Lung (tissue), 12 donors: ENCODE data around the gene CNTNAP2. TPM values are rescaled to one million over a fixed set of nuclear protein-coding genes. Genes with fewer than 3 reads are reported as not detected.
A peak's percentile ranks its signal among the peaks of the same experiment; 100 is the strongest.

Source experiments
- ATAC-seq: fragments of 200-7000 bp; cut with Tn5 transposase; one replicate; pipeline ENCODE4 v1.9.1; 2020; ENCODE audit warnings: moderate number of reproducible peaks; ENCODE audit not compliant: insufficient read depth, low FRiP score
- DNase-seq, 3 donors: peaks; one replicate each; pipeline ENCODE4 v3.0.0-alpha.2; 2013 to 2017
- H3K27ac ChIP-seq, 2 donors: one replicate each; pipeline ENCODE4 v1.5.1; 2013; ENCODE audit warnings: mild to moderate bottlenecking in 2 of 2, moderate library complexity in 2 of 2, control low read depth in 1 of 2, inconsistent platforms in 1 of 2, low read depth in 1 of 2, low read length in 1 of 2
- H3K27me3 ChIP-seq, 3 donors: one replicate each; pipeline ENCODE4 v1.5.1; 2013; ENCODE audit warnings: low read length in 2 of 3; ENCODE audit not compliant: control insufficient read depth in 3 of 3, insufficient read depth in 3 of 3
- H3K36me3 ChIP-seq, 4 donors: one replicate each; pipeline ENCODE4 v1.5.1; 2013; ENCODE audit warnings: low read length in 4 of 4, mild to moderate bottlenecking in 1 of 4, moderate library complexity in 1 of 4; ENCODE audit not compliant: control insufficient read depth in 4 of 4, insufficient read depth in 4 of 4
- H3K4me1 ChIP-seq, 5 donors: one replicate each; pipeline ENCODE4 v1.5.1; 2013; ENCODE audit warnings: low read length in 5 of 5, mild to moderate bottlenecking in 2 of 5, moderate library complexity in 1 of 5; ENCODE audit not compliant: control insufficient read depth in 5 of 5, insufficient read depth in 5 of 5
- H3K4me3 ChIP-seq: one replicate; pipeline ENCODE4 v1.5.1; 2013; ENCODE audit warnings: mild to moderate bottlenecking, control low read depth, moderate library complexity
- H3K9ac ChIP-seq, 2 donors: one replicate each; pipeline ENCODE4 v1.5.1; 2013; ENCODE audit warnings: low read length in 2 of 2, control low read depth in 1 of 2; ENCODE audit not compliant: insufficient read depth in 1 of 2
- H3K9me3 ChIP-seq, 4 donors: one replicate each; pipeline ENCODE4 v1.5.1; 2013; ENCODE audit warnings: low read length in 3 of 4, mild to moderate bottlenecking in 1 of 4, moderate library complexity in 1 of 4; ENCODE audit not compliant: control insufficient read depth in 4 of 4, insufficient read depth in 3 of 4
- CTCF ChIP-seq: IDR thresholded peaks from 2 replicates; pipeline ENCODE4 v1.5.1; 2012; ENCODE audit warnings: mild to moderate bottlenecking; ENCODE audit errors: control extremely low read depth, extremely low read depth
- WGBS, 2 donors: extraction: QIAGEN DNeasy Blood & Tissue Kit; methylation state at CpG; one replicate each; pipeline ENCODE4 v1.1.7; 2013; 5-methylcytosine and 5-hydroxymethylcytosine counted together
- polyA plus RNA-seq, 2 donors: library from polyadenylated mRNA; stranded (reverse); fragments of 200-250 nt; gene quantifications; one replicate each; pipeline ENCODE4 v1.2.1, GENCODE V29; 2013
- total RNA-seq, 2 donors: library from RNA; depleted of rRNA in 1 of 2; stranded (reverse); fragments of >200 nt in 1 of 2; gene quantifications; one replicate each; pipeline ENCODE4 v1.2.1, GENCODE V29; 2014 to 2021
- donor health status: control.
- donor health status: control.
- donor health status: Bipolar disorder and iron deficiency.
- donor health status: healthy.
- donor health status: DM: yes; HTN: yes; CAD: no.

CNTNAP2 gene
- total and polyA plus RNA-seq, 4 donors: 0.18 to 45.3 (median 0.52) TPM

- DNase-seq (no peak), ATAC-seq (no peak)
- Histone ChIP-seq H3K9me3 (no peaks in the 10 kb centered on the region), H3K9ac (no peak overlapping the region), H3K36me3 (no peaks in the 10 kb centered on the region), H3K4me1 (peaks cover 0 to 1% (median 0%) of the 10 kb centered on the region in 5 donors), H3K27ac (no peak overlapping the region), H3K4me3 (no peak overlapping the region), H3K27me3 (peaks cover 0 to 5% (median 5%) of the 10 kb centered on the region in 3 donors)
- 79 to 87% methylated on average over 4 of the region's 4 CpGs for WGBS, 2 donors
- TF ChIP-seq CTCF: no peak
Measured at GRCh38 chr7:148391591-148391990, 2275.0 kb downstream of the CNTNAP2 start.

DNA sequence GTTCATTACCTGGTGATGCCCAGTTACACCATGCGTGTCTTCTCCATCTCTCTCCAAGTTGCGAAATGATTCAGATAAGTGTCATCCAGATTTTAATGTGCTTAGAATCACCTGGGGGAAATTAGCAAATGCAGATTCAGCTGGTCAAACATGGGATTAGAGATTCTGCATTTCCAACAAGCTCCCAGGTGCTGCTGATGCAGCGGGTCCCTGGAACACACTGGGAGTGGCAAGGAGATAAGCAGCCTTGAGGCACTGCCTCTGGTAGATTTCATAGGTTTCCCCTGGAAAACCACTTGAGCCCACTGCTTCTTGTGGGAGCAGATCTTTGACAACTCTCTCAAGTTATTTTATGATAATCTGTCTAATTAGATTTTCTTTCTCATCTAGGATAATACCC lies 2278.0 kb downstream of the CNTNAP2 start:
- WGBS, 2 donors: 87 to 96% methylated on average over 3 of the region's 3 CpGs
- H3K27me3 ChIP-seq: peaks cover 0 to 7% (median 5%) of the 10 kb centered on the region in 3 donors
- H3K9ac ChIP-seq: no peak overlapping the region
- DNase-seq: no peak
- ATAC-seq: no peak
- peaks cover 0 to 1% (median 0%) of the 10 kb centered on the region in 5 donors for H3K4me1 ChIP-seq
- H3K27ac ChIP-seq: no peak overlapping the region
- no peak overlapping the region for H3K4me3 ChIP-seq
- no peaks in the 10 kb centered on the region for H3K9me3 ChIP-seq
- no peak for TF ChIP-seq CTCF
- no peaks in the 10 kb centered on the region for H3K36me3 ChIP-seq

GRCh38 chr7:148395352-148395811 lies 2278.8 kb downstream of the CNTNAP2 start:
- Histone ChIP-seq H3K27ac (no peak overlapping the region), H3K36me3 (no peaks in the 10 kb centered on the region), H3K27me3 (peaks cover 0 to 7% (median 5%) of the 10 kb centered on the region in 3 donors), H3K4me3 (no peak overlapping the region), H3K9ac (no peak overlapping the region), H3K9me3 (no peaks in the 10 kb centered on the region), H3K4me1 (peaks cover 0 to 1% (median 0%) of the 10 kb centered on the region in 5 donors)
- WGBS, 2 donors: 58 to 79% methylated on average over 7 of the region's 7 CpGs
- ATAC-seq (no peak), DNase-seq (peak; percentile 23 to 46 (median 26))
- TF ChIP-seq CTCF: no peak
